A549 (cell line): ENCODE data around the gene CNIH3.

Source experiments
- CTCF ChIP-seq: fragments of >200 bp; sonication (Bioruptor Twin); formaldehyde crosslinking; IDR thresholded peaks from 3 replicates; pipeline ENCODE4 v1.5.1; 2016
- HMGXB4 ChIP-seq: fragments of 250-450 bp; sonication (Bioruptor Pico); IDR thresholded peaks from 2 replicates; pipeline ENCODE4 v1.5.0; 2021; ENCODE audit warnings: mild to moderate bottlenecking, moderate library complexity, borderline replicate concordance
- POLR2A ChIP-seq: IDR thresholded peaks from 2 replicates; pipeline ENCODE4 v1.6.1; 2012; ENCODE audit warnings: mild to moderate bottlenecking, low read length

GRCh38 chr1:224696021-224696420 is 79.9 kb downstream of the CNIH3 start:
- TF ChIP-seq POLR2A (no peak), CTCF (no peak), HMGXB4 (CRISPR knock-in tag) (no peak)
